PC-3 (cell line): ENCODE data around the gene RNF208. TPM values are rescaled to one million over a fixed set of nuclear protein-coding genes. Genes with fewer than 3 reads are reported as not detected.

ENCODE experiments used
- ATAC-seq: fragments of 200-7000 bp; cut with Tn5 transposase; 2 replicates; pipeline ENCODE4 v1.9.1; 2020; ENCODE audit warnings: mild to moderate bottlenecking, moderate library complexity
- BruUV-seq: library from RNA; stranded (reverse); fragments of 400-500 nt; replicated peaks from 2 replicates; lab custom pipeline; 2021; lab: Mats Ljungman, UMichigan
- CTCF ChIA-PET: fragments of 300-600 bp; sonication (Branson Sonifier 250); formaldehyde crosslinking; loops from one replicate; lab custom pipeline; 2022; ENCODE audit warnings: antibody characterized with exemption; lab: Charles Lee
- POLR2A ChIA-PET: fragments of 300-600 bp; sonication (Branson Sonifier 250); formaldehyde crosslinking; loops from one replicate; lab custom pipeline; 2022; ENCODE audit warnings: antibody characterized with exemption; ENCODE audit not compliant: unreplicated experiment; lab: Charles Lee
- DNase-seq: peaks from one replicate; pipeline ENCODE4 v3.0.0-alpha.2; 2015
- H2AFZ ChIP-seq: fragments of 300-600 bp; sonication (generic); 2 replicates; pipeline ENCODE4 v1.6.0; 2016; ENCODE audit warnings: antibody characterized with exemption, low read length
- H3F3A ChIP-seq: fragments of 300-600 bp; sonication (generic); one replicate; pipeline ENCODE4 v1.6.0; 2017; ENCODE audit warnings: antibody characterized with exemption, low read length, control low read depth, mild to moderate bottlenecking; ENCODE audit not compliant: unreplicated experiment
- H3K27ac ChIP-seq: fragments of 300-600 bp; sonication (generic); 2 replicates; pipeline ENCODE4 v1.5.1; 2016; ENCODE audit warnings: mild to moderate bottlenecking, low read length
- H3K27me3 ChIP-seq: fragments of 300-600 bp; sonication (generic); 2 replicates; pipeline ENCODE4 v1.6.1; 2016; ENCODE audit warnings: low read length, mixed read lengths
- H3K36me3 ChIP-seq: fragments of 300-600 bp; sonication (generic); 2 replicates; pipeline ENCODE4 v1.6.1; 2016; ENCODE audit warnings: low read depth, mixed run types, low read length, mixed read lengths
- H3K4me1 ChIP-seq: fragments of 300-600 bp; sonication (generic); 2 replicates; pipeline ENCODE4 v1.5.1; 2016; ENCODE audit warnings: low read length; ENCODE audit not compliant: insufficient read depth
- H3K4me2 ChIP-seq: fragments of 300-600 bp; sonication (generic); 2 replicates; pipeline ENCODE4 v1.6.0; 2016; ENCODE audit warnings: low read length
- H3K4me3 ChIP-seq: fragments of 300-600 bp; sonication (generic); 2 replicates; pipeline ENCODE4 v1.5.1; 2016; ENCODE audit warnings: mild to moderate bottlenecking, low read length, mixed read lengths
- H3K79me2 ChIP-seq: fragments of 300-600 bp; sonication (generic); 2 replicates; pipeline ENCODE4 v1.6.1; 2017; ENCODE audit warnings: low read length, mixed read lengths
- H3K9ac ChIP-seq: fragments of 300-600 bp; sonication (generic); 2 replicates; pipeline ENCODE4 v1.6.0; 2016; ENCODE audit warnings: mild to moderate bottlenecking, low read length
- H3K9me2 ChIP-seq: fragments of 300-600 bp; sonication (generic); replicated peaks from 2 replicates; pipeline ENCODE4 v1.6.1; 2016; ENCODE audit warnings: mixed run types, low read length, mixed read lengths
- H3K9me3 ChIP-seq: fragments of 300-600 bp; sonication (generic); 2 replicates; pipeline ENCODE4 v1.6.1; 2016; ENCODE audit warnings: low read length, mixed read lengths
- H4K20me1 ChIP-seq: fragments of 300-600 bp; sonication (generic); 2 replicates; pipeline ENCODE4 v1.6.1; 2016; ENCODE audit warnings: low read length, mixed read lengths
- EZH2 ChIP-seq: fragments of 300-600 bp; sonication (generic); IDR thresholded peaks from one replicate; pipeline ENCODE4 v1.6.1; 2017; ENCODE audit warnings: antibody characterized with exemption, mild to moderate bottlenecking, low read length; ENCODE audit not compliant: unreplicated experiment
- EZH2phosphoT487 ChIP-seq: fragments of 300-600 bp; sonication (generic); IDR thresholded peaks from 2 replicates; pipeline ENCODE4 v1.6.1; 2018; ENCODE audit warnings: mild to moderate bottlenecking, antibody characterized with exemption, low read length, borderline replicate concordance
- intact Hi-C: fragments of 100-400 bp; cut with micrococcal nuclease; formaldehyde crosslinking; loops from 2 replicates; pipeline ENCODE4 v1.9.0; 2023
- total RNA-seq: library from RNA; depleted of rRNA; stranded (reverse); fragments of >200 nt; gene quantifications from 2 replicates; pipeline ENCODE4 v1.2.3, GENCODE V29; 2014
- TF ChIP-seq, protein P1 (sequence below): fragments of 300-600 bp; sonication (generic); conservative IDR thresholded peaks from 2 replicates; pipeline ENCODE4 v1.5.1; 2017; ENCODE audit warnings: antibody characterized with exemption, low read depth, mild to moderate bottlenecking, low read length

Gene RNF208
- total RNA-seq, 1 experiment from 2014 or later = 1.7 TPM

DNA sequence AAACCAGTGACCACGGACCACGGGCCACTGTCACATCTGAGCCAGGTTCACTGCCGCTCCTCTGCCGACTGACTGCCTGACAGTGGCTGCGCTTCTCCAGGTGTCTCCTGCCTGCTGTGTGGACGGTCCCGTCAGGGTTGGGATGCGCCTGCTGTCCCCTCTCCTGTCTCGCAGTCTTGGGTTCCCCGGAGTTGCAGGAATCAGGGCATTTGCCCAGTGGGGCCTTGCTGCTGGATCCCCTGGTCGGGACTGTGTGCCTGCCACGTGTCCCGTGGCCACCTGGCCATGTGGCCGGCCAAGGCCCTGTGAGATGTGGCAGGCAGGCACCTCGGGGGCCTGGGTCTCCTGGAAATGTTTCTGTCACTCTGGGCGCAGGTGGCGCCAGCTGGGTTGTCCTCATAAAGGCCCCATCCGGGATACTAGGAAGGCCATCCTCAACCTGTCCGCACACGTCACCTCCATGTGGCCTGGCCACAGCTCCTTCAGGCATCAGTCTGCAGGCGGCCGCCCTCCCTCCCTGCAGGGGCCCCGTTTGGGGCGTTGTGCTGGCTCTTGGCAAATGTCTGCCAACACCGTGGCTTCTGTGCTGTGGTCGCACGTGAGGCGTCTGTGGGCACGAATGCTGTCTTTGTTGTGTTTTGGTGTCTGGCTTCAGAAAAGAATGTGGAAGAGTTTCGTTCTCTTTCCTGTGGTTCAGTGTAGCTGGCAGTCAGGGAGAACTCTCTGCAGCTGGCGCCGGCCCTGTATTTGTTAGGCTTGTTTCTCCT is 49.1 kb upstream of the RNF208 start:
- Histone ChIP-seq H3F3A (no peaks in the 10 kb centered on the region), H3K27ac (no peak overlapping the region), H4K20me1 (no peaks in the 10 kb centered on the region), H3K9me2 (no peaks in the 10 kb centered on the region), H3K79me2 (no peaks in the 10 kb centered on the region), H3K27me3 (no peaks in the 10 kb centered on the region), H2AFZ (no peak overlapping the region), H3K9me3 (no peaks in the 10 kb centered on the region), H3K4me2 (no peak overlapping the region), H3K4me1 (0 out of 2 replicates have a peak, but pooled peaks cover under 1% of the 10 kb centered on the region), H3K9ac (no peak overlapping the region), H3K4me3 (no peak overlapping the region), H3K36me3 (0 out of 2 replicates have a peak, but pooled peaks cover 2% of the 10 kb centered on the region)
- no TSS peak for BruUV-seq
- ChIA-PET POLR2A (no interaction called here), CTCF (no interaction called here)
- intact Hi-C loops = no loop called here
- ATAC-seq (no peak), DNase-seq (no peak)
- no peak for TF ChIP-seq EZH2phosphoT487
- TF ChIP-seq, protein P1, sequence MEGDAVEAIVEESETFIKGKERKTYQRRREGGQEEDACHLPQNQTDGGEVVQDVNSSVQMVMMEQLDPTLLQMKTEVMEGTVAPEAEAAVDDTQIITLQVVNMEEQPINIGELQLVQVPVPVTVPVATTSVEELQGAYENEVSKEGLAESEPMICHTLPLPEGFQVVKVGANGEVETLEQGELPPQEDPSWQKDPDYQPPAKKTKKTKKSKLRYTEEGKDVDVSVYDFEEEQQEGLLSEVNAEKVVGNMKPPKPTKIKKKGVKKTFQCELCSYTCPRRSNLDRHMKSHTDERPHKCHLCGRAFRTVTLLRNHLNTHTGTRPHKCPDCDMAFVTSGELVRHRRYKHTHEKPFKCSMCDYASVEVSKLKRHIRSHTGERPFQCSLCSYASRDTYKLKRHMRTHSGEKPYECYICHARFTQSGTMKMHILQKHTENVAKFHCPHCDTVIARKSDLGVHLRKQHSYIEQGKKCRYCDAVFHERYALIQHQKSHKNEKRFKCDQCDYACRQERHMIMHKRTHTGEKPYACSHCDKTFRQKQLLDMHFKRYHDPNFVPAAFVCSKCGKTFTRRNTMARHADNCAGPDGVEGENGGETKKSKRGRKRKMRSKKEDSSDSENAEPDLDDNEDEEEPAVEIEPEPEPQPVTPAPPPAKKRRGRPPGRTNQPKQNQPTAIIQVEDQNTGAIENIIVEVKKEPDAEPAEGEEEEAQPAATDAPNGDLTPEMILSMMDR = no peak
- no peak for TF ChIP-seq EZH2

DNA sequence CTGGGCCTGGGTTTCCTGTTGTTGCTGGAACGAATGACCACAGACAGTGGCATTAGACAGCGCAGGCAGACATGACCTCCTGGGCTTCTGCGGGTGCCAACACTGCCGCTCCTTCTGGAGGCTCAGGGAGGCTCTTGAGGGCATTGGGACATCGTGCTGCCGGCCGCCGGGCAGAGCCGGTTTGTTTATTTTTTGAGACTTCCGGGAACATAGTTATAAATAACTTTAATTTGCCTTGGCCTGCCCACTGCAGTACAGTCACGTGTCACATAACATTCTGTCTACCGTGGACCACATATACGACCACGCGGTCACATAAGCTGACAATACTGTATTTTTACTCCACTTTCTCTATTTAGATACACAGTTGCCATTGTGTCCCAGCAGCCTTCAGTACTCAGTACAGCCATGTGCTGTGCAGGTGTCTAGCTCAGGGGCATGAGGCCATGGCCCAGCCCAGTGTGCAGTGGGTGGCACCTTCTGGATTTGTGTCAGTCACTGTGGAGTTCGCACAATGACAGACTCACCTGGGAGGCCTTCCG is 47.3 kb upstream of the RNF208 start:
- CTCF ChIA-PET = no interaction called here
- H3K36me3 ChIP-seq = 0 out of 2 replicates have a peak, but pooled peaks cover 6% of the 10 kb centered on the region

More for the DNA sequence above, 47.3 kb upstream of the RNF208 start:
- POLR2A ChIA-PET = no interaction called here
- Histone ChIP-seq H3K4me1 (no peaks in the 10 kb centered on the region), H3K9ac (no peak overlapping the region), H3K4me3 (no peak overlapping the region), H3K9me2 (no peaks in the 10 kb centered on the region), H4K20me1 (no peaks in the 10 kb centered on the region), H3F3A (no peaks in the 10 kb centered on the region), H3K4me2 (no peak overlapping the region), H3K27me3 (no peaks in the 10 kb centered on the region), H2AFZ (no peak overlapping the region), H3K9me3 (no peaks in the 10 kb centered on the region), H3K27ac (no peak overlapping the region), H3K79me2 (no peaks in the 10 kb centered on the region)
- intact Hi-C loops = no loop called here
- ATAC-seq = no peak
- no TSS peak for BruUV-seq
- no peak for DNase-seq
- TF ChIP-seq EZH2phosphoT487 (no peak), EZH2 (no peak)
- TF ChIP-seq, protein P1 = no peak
